ENCODE measurements around the gene TCIRG1.

TCIRG1 gene

GRCh38 chr11:68080860-68081259, 42.0 kb downstream of the TCIRG1 start:
- no peak for TF ChIP-seq CTCF (IDR thresholded peaks at IDR 0.05; ENCODE audit: extremely low read depth, insufficient read depth, missing control alignments)
- in situ Hi-C loops (cut with MboI; ENCODE audit: low pct_unique_long_range_greater_than_20kb, low sequenced_read_pairs, unreplicated experiment): no loop called here
- DNase-seq (ENCODE audit: low spot score): no peak

GRCh38 chr11:68081691-68082090, 42.9 kb downstream of the TCIRG1 start:
- no peak for TF ChIP-seq CTCF (IDR thresholded peaks at IDR 0.05; ENCODE audit: extremely low read depth, insufficient read depth, missing control alignments)
- in situ Hi-C loops (cut with MboI; ENCODE audit: low pct_unique_long_range_greater_than_20kb, low sequenced_read_pairs, unreplicated experiment): no loop called here
- no peak for DNase-seq (ENCODE audit: low spot score)

GRCh38 chr11:68082481-68082880, 43.7 kb downstream of the TCIRG1 start:
- no peak for TF ChIP-seq CTCF (IDR thresholded peaks at IDR 0.05; ENCODE audit: extremely low read depth, insufficient read depth, missing control alignments)
- no peak for DNase-seq (ENCODE audit: low spot score)
- in situ Hi-C loops (cut with MboI; ENCODE audit: low pct_unique_long_range_greater_than_20kb, low sequenced_read_pairs, unreplicated experiment): no loop called here

GRCh38 chr11:68083517-68083916, 44.7 kb downstream of the TCIRG1 start:
- in situ Hi-C loops (cut with MboI; ENCODE audit: low pct_unique_long_range_greater_than_20kb, low sequenced_read_pairs, unreplicated experiment): no loop called here
- DNase-seq (ENCODE audit: low spot score): no peak
- no peak for TF ChIP-seq CTCF (IDR thresholded peaks at IDR 0.05; ENCODE audit: extremely low read depth, insufficient read depth, missing control alignments)

GRCh38 chr11:68089679-68090078, 50.9 kb downstream of the TCIRG1 start:
- in situ Hi-C loops (cut with MboI; ENCODE audit: low pct_unique_long_range_greater_than_20kb, low sequenced_read_pairs, unreplicated experiment): no loop called here
- no peak for TF ChIP-seq CTCF (IDR thresholded peaks at IDR 0.05; ENCODE audit: extremely low read depth, insufficient read depth, missing control alignments)
- DNase-seq (ENCODE audit: low spot score): no peak

- no peak for DNase-seq (ENCODE audit: low spot score)
- in situ Hi-C loops (cut with MboI; ENCODE audit: low pct_unique_long_range_greater_than_20kb, low sequenced_read_pairs, unreplicated experiment): no loop called here
- no peak for TF ChIP-seq CTCF (IDR thresholded peaks at IDR 0.05; ENCODE audit: extremely low read depth, insufficient read depth, missing control alignments)
Observed at GRCh38 chr11:68090287-68090686, 51.5 kb downstream of the TCIRG1 start.

GRCh38 chr11:68090706-68091105, 51.9 kb downstream of the TCIRG1 start:
- DNase-seq (ENCODE audit: low spot score): no peak
- no peak for TF ChIP-seq CTCF (IDR thresholded peaks at IDR 0.05; ENCODE audit: extremely low read depth, insufficient read depth, missing control alignments)

More at GRCh38 chr11:68090706-68091105, 51.9 kb downstream of the TCIRG1 start:
- in situ Hi-C loops (cut with MboI; ENCODE audit: low pct_unique_long_range_greater_than_20kb, low sequenced_read_pairs, unreplicated experiment): no loop called here

Measured in GM13977 (cell line).